ENCODE results near the gene PEX1. TPM values are rescaled to one million over a fixed set of nuclear protein-coding genes. Genes with fewer than 3 reads are reported as not detected.
"Not testable (repeated sequence)": the region's sequence is repeated elsewhere in the genome, so short reads cannot be mapped to it uniquely, and the experiment has no call there.

PEX1 gene
- polyA plus RNA-seq, 5 donors, result 33.4 to 58.0 (median 45.4) TPM

DNA sequence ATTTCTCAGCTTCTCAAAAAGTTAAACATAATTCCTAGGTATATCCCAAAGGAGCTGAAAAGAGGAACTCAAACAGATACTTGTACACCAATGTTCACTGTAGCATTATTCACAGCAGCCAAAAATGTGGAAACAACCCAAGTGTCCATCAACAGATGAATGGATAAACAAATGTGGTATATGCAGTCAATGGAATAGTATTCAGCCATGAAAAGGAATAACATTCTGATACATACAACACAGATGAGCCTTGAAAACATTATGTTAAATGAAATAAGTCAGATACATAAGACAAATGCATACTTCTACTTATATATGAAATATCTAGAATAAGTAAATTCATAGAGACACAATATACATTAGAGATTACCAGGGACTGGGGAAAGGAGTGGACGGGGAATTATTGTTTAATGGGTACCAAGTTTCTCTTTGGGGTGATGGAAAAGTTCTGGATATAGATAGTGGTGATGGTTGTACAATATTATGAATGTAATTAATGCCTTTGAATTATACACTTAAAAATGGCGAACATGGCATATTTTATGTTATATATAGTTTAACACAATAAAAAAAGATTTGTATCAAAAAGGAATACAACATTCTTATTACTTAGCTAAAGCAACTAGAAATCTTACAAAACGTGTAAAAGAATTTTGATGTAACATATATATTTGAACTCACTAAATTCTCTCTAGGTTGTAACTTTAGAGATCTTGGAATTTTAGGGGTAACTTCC lies 15.0 kb downstream of the PEX1 start:
- no peak for DNase-seq

DNA sequence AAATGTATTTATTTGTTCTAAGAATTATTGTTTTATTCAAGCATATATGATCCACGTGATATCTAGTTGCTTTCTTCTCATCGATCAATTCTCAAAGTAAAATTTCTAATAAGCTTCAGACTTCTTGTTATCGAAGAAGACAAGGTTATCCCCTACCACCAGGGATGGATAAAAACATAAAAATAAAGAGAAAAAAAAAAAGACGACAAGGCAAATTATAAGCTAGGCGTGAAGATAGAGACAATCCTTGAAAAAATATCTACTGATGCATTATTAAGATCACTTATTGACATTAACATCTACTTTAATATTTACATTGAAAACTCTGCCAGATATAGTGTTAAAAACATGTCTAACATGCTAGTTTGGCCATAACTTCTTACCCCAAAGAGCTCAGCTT lies 19.4 kb downstream of the PEX1 start:
- DNase-seq, result no peak

GRCh38 chr7:92506363-92506762 lies 22.0 kb downstream of the PEX1 start:
- no peak for DNase-seq

DNA sequence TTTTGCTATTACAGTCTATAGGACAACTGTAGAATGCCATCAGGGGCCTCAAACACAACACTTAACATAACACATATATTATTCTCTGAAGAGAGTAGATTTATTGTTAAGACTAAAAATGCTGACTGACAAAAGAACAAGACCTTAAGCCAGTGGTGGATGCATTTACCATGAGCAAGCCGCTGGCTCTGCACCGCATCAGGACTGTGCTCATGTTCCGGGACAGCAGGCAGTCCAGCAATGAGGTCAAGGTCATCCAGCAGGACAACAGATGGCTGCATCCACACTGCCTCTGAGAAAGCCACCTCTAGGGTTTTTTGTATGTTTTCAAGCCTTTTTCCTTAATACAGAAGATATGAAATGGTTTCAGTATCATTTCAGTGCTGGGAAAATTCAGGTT lies 23.8 kb downstream of the PEX1 start:
- no peak for DNase-seq

- DNase-seq, result no peak
These were observed 24.6 kb downstream of the PEX1 start for GRCh38 chr7:92503767-92504166.

GRCh38 chr7:92498557-92498956 lies 29.8 kb downstream of the PEX1 start:
- no peak for DNase-seq

DNA sequence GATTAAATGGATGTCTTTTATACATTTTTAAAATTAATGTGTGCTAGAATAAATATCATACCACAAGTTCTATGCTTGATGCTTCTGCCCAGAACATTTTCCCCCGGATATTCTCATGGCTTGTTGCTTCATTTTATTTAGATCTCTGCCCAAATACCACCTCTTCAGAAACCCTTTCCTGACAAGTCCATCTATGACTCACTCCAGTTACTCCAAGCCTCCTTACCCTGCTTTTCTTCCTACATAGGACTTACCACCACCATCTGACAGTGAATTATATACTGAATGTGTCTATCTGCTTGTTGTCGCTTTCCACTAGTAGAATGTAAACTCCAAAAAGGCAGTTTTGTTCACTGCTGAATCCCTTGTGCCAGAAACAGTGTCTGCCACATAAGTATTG lies 31.4 kb downstream of the PEX1 start:
- DNase-seq, result no peak

GRCh38 chr7:92489634-92490033 lies 38.7 kb downstream of the PEX1 start:
- no peak for DNase-seq

DNA sequence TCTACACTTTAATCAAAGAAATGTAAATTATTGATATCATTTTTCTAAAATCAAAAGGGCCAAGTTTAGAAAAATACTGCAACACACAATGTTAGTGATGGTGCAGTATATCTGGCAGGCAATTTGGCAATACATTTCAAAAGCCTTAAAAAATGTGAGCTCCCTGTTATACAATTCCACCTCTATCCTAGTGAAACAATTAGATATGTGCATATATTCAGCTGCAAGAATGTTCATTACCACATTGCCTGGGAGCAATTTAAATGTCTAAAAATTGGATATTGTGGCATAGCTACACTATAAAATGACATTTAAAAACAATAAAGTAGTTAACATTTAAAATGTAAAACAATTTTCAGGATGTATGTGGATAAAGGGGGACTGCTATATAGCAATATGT lies 40.5 kb downstream of the PEX1 start:
- DNase-seq, result no peak

DNA sequence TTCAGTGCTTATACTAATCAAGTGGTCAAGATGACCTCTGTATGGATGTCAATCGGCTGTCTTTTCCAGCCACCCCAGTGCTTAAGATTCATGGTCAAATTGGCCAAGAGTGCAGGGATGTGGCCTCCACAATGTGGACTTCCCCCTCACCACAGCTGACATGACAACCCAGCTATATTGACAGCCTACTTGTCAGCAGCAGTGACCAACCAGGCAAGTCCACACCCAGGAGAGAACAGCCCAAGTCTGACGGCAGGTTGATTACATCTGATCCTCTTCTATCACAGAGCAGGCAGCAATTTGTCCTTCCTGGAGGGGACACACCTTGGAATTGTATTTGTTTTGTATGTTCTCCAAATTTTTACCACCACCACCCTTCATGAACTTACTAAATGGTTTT lies 42.3 kb downstream of the PEX1 start:
- no peak for DNase-seq

GRCh38 chr7:92485267-92485892 lies 42.9 kb downstream of the PEX1 start:
- no peak for DNase-seq

DNA sequence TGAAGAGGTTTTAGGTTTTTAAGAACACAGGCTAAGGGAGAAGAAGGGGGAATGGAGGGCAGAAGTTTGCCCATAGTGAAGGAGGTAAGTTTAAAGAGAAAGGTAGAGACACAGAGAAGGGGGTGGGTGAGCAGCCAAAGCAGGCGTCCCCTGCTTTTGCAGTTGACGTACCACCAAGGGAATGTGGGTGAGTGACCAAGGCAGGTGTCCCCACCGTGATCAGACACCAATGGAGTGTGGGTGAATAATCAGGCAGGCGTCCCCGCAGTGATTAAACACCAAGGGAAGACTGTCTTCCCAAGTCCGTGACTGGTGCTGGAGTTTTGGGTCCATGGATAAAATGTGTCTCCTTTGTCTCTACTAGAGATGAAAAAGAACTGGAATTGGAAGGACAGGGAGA lies 44.1 kb downstream of the PEX1 start:
- DNase-seq, result not testable (repeated sequence)

- not testable (repeated sequence) for DNase-seq
These were observed 44.7 kb downstream of the PEX1 start for GRCh38 chr7:92483624-92484023.

GRCh38 chr7:92479146-92479545 lies 49.2 kb downstream of the PEX1 start:
- DNase-seq, result not testable (repeated sequence)

GRCh38 chr7:92478711-92479110 lies 49.6 kb downstream of the PEX1 start:
- DNase-seq, result no peak

DNA sequence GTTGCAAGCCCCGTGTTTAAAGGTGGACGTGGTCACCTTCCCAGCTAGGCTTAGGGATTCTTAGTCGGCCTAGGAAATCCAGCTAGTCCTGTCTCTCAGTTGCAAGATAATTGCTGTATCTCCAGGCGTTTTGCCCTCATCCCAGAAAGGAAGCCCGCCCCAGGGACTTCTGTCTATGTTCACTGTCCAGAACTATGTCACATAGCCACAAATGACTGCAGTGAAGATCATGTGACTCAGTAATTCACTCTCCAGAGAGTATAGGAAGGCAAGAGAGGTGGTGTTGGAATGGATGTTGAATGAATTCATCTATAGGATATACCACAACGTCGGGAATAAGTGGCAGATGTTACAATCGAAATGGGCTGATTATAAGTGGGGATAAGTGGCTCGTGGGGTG lies 50.2 kb downstream of the PEX1 start:
- no peak for DNase-seq

DNA sequence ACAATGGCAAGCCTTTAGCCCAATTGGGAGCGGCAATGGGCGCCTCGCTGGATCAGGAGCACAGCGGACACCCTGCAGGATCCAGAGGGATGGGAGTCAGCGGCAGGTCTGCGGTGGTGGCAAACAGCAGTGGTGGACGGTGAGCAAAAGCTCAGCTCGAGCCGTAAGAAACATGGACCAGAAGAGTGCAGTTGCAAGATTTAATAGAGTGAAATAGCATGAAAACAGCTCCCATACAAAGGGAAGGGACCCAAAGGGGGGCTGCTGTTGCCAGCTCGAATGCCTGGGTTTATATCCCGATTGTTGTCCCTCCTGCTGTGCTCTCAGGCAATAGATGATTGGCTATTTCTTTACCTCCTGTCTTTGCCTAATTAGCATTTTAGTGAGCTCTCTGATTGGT lies 50.6 kb downstream of the PEX1 start, which contains the start of gene ERVW-1:
Gene ERVW-1 (minus strand): TSS at position 266 of the 400 bp plus-strand sequence. CDS start 7,565 bp downstream, outside the sequence.
- DNase-seq, result not testable (repeated sequence)

DNA sequence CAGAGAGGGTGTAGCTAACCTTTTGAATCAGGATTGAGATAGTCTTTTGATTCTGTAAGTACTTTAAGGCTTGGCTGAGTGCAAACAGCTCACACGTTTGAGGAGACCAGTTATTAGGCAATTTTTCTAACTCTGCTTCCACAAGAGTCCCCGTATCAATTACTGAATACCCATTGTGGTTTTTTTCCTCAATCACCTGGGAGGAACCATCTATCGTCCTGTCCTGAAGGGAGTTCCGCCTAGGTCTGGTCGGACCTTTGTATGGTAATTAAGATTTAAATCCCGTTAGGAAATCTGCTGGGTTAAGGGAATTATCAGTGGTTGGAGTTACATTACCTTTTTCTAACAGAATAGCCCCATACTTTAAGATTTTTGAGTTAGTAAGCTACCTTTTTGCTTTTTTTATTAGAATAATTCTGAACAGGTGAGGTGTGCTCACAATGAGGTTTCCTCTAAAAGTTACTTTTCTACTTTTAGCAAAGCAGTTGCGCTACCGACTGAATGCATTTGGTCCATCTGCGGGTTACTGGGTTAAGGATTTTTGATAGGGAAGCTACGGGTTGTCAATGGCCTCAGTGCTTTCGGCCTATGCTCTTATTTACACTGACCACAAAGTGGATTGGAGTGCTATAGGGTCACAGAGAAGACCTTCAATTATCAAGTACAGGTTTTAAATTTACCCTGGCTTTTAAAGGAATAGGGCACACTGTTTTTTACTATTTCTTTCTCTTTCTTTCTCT lies 52.3 kb downstream of the PEX1 start:
- not testable (repeated sequence) for DNase-seq

- DNase-seq, result not testable (repeated sequence)
These were observed 53.0 kb downstream of the PEX1 start for GRCh38 chr7:92475261-92475770.

- DNase-seq, result not testable (repeated sequence)
These were observed 54.3 kb downstream of the PEX1 start for GRCh38 chr7:92473989-92474388.

DNA sequence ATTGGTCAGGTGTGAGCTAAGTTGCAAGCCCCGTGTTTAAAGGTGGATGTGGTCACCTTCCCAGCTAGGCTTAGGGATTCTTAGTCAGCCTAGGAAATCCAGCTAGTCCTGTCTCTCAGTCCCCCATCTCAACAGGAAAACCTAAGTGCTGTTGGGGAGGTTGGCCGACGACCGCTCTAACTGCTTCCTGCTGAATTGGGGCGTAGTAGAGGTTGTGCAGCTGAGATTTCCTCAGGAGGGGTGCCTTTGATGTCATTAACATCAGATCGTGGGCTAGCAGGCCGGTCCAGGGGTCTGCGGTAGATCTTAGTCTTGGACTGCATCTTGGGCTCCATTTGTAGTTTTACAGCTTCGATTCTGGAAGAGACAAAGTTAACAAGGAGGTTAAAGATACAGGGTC lies 59.7 kb downstream of the PEX1 start:
- not testable (repeated sequence) for DNase-seq

- DNase-seq, result no peak
These were observed 61.6 kb downstream of the PEX1 start for GRCh38 chr7:92466682-92467081.

- no peak for DNase-seq
These were observed 63.8 kb downstream of the PEX1 start for GRCh38 chr7:92464515-92464914.
